Measurements from ENCODE around the gene SEC61A2. TPM values are rescaled to one million over a fixed set of nuclear protein-coding genes. Genes with fewer than 3 reads are reported as not detected.
A peak's percentile ranks its signal among the peaks of the same experiment; 100 is the strongest.

Gene SEC61A2
- total RNA-seq, 6 experiments from 2014 or later, result 3.6 to 7.5 (median 6.5) TPM

DNA sequence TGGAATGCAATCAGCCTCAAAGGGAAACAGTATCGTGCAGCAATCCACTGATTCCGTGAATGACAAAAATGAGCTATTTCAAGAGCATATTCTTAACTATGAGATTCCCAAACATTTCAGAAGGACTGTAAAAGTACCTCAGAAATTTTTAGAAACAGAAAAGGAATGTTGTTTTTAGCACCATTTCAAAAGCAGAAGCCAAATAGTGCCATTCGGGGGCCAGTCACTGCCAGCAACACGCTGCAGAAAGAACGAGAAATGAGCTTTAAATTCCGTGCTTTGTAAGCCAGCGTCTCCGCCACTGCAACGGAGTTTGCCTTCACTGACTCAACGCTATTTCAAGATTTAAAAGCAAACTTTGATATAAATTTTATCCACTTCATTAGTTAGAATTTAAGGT, 59.9 kb downstream of the SEC61A2 start:
- ATAC-seq (no peak), DNase-seq (no peak)
- Histone ChIP-seq H3K27ac (no peak overlapping the region), H3K36me3 (peaks cover 0 to 13% (median 1%) of the 10 kb centered on the region in 4 donors), H3K27me3 (no peaks in the 10 kb centered on the region), H3K9me3 (no peaks in the 10 kb centered on the region), H3K4me3 (no peak overlapping the region), H3K4me1 (peaks cover 0 to 36% (median 12%) of the 10 kb centered on the region in 4 donors)
- WGBS (ENCODE audit: insufficient coverage, low coverage, low lambda C conversion rate, missing lambda C conversion rate), result 92% methylated on average over 10 of the region's 10 CpGs
- TF ChIP-seq, protein P1, sequence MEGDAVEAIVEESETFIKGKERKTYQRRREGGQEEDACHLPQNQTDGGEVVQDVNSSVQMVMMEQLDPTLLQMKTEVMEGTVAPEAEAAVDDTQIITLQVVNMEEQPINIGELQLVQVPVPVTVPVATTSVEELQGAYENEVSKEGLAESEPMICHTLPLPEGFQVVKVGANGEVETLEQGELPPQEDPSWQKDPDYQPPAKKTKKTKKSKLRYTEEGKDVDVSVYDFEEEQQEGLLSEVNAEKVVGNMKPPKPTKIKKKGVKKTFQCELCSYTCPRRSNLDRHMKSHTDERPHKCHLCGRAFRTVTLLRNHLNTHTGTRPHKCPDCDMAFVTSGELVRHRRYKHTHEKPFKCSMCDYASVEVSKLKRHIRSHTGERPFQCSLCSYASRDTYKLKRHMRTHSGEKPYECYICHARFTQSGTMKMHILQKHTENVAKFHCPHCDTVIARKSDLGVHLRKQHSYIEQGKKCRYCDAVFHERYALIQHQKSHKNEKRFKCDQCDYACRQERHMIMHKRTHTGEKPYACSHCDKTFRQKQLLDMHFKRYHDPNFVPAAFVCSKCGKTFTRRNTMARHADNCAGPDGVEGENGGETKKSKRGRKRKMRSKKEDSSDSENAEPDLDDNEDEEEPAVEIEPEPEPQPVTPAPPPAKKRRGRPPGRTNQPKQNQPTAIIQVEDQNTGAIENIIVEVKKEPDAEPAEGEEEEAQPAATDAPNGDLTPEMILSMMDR (IDR thresholded peaks at IDR 0.05), result no peak
- TF ChIP-seq POLR2A (IDR thresholded peaks at IDR 0.05), result no peak
- intact Hi-C loops (cut with DNase I), result no loop called here

DNA sequence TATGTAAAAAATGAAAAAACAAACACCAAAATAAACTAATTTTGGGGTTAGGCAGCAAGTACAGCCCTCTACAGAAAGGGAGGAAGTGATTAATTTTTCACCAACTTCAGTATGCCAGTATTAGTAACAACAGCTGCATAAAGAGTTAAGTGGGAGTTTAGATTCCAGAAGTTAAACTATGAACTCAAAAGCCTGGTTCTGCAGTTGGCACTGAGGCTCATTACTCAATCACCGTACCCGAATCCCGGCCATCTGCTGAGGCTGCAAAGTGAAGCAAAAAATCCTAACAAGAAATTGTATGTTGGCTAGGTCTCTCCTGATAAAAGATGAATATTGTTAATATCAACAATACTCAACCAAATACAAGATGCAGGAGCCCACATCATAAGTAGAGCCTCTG, 62.2 kb downstream of the SEC61A2 start:
- WGBS (ENCODE audit: insufficient coverage, low coverage, low lambda C conversion rate, missing lambda C conversion rate), result 10% methylated on average over 3 of the region's 3 CpGs
- ATAC-seq, result peak; percentile 29 to 54 (median 37)
- intact Hi-C loops (cut with DNase I), result no loop called here
- peak overlapping the region in 2 of 3 donors; percentile 2 to 74 for H3K4me3 ChIP-seq
- no peaks in the 10 kb centered on the region for H3K9me3 ChIP-seq
- peak overlapping the region; percentile 45 to 91 (median 77) for H3K27ac ChIP-seq
- peaks cover 0 to 34% (median 11%) of the 10 kb centered on the region in 4 donors for H3K4me1 ChIP-seq
- no peaks in the 10 kb centered on the region for H3K27me3 ChIP-seq
- TF ChIP-seq POLR2A (IDR thresholded peaks at IDR 0.05), result no peak
- TF ChIP-seq, protein P1 (IDR thresholded peaks at IDR 0.05), result no peak
- no peaks in the 10 kb centered on the region for H3K36me3 ChIP-seq
- DNase-seq, result peak in 2 of 3 donors; percentile 34 to 79

DNA sequence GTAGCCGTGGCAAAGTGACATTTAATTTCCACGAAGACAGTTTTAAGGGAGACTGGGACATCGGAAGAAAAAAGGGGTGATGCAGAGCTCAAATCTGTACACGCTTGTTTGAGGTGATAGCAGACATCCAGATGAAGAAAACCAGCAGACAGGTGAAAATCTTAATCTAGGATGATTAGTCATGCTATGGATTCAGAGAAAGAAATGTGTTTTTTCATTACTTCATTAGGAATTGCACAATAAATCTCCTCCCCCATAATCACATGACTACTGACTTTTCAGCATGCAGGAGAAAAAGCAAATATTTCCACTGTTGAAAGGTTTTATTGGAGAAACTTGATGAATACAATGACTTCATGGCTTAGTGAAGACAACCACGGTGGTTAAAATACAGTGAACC, 63.7 kb downstream of the SEC61A2 start:
- Histone ChIP-seq H3K9me3 (no peaks in the 10 kb centered on the region), H3K36me3 (no peaks in the 10 kb centered on the region), H3K27ac (peak overlapping the region; percentile 77 to 91 (median 91)), H3K27me3 (no peaks in the 10 kb centered on the region), H3K4me1 (peaks cover 0 to 47% (median 11%) of the 10 kb centered on the region in 4 donors), H3K4me3 (peak overlapping the region in 2 of 3 donors; percentile 14 to 74)
- no peak for TF ChIP-seq POLR2A (IDR thresholded peaks at IDR 0.05)
- TF ChIP-seq, protein P1 (IDR thresholded peaks at IDR 0.05), result no peak
- DNase-seq (no peak), ATAC-seq (peak; percentile 5 to 37 (median 18))
- WGBS (ENCODE audit: insufficient coverage, low coverage, low lambda C conversion rate, missing lambda C conversion rate), result 24% methylated on average over 5 of the region's 5 CpGs
- intact Hi-C loops (cut with DNase I), result no loop called here

DNA sequence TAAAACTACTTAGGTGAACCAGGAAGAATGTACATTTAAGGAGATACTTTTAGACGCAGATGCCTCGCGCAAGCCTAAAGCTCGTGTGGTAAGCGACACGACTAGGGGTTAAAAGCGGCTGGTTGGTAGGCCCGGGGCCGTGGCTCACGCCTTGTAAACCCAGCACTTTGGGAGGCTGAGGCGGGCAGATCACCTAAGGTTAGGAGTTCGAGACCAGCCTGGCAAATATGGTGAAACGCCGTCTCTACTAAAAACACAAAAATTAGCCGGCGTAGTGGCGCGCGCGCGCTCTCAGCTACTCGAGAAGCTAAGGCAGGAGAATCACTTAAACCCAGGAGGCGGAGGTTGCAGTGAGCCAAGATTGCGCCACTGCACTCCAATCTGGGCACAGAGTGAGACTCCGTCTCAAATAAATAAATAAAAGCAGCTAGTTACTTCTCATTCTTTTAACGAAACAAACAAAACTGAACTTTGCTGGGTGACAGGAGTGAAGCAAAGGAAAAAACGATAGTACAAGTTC, 65.3 kb downstream of the SEC61A2 start:
- Histone ChIP-seq H3K27me3 (no peaks in the 10 kb centered on the region), H3K4me3 (peak overlapping the region; percentile 74), H3K36me3 (peaks cover 0 to 10% (median under 1%) of the 10 kb centered on the region in 4 donors), H3K9me3 (no peaks in the 10 kb centered on the region), H3K27ac (peak overlapping the region; percentile 77 to 91 (median 91)), H3K4me1 (peaks cover 0 to 48% (median 11%) of the 10 kb centered on the region in 4 donors)
- TF ChIP-seq, protein P1 (IDR thresholded peaks at IDR 0.05), result no peak
- no peak for TF ChIP-seq POLR2A (IDR thresholded peaks at IDR 0.05)
- intact Hi-C loops (cut with DNase I), result no loop called here
- WGBS (ENCODE audit: insufficient coverage, low coverage, low lambda C conversion rate, missing lambda C conversion rate), result 2% methylated on average over 27 of the region's 27 CpGs
- DNase-seq (peak; percentile 59 to 80 (median 80)), ATAC-seq (peak; percentile 42 to 61 (median 54))

Data from right lobe of liver (tissue), 6 donors.